Activated CD4-positive, alpha-beta T cell treated with anti-CD3 and anti-CD28 coated beads, Interleukin-2, Interleukin-6, amounts not matched to agents 100 ng/mL and 50 ng/mL, durations not matched to agents 16 hours and 8 hours (primary cell): ENCODE results near the gene NOVA2.

Source experiments
- DNase-seq: peaks from one replicate; pipeline ENCODE4 v3.0.0-alpha.2; 2020

NOVA2 gene

GRCh38 chr19:45889210-45889885 is 84.3 kb downstream of the NOVA2 start:
- DNase-seq = no peak

GRCh38 chr19:45887200-45887710 is 86.4 kb downstream of the NOVA2 start:
- no peak for DNase-seq

- peak; percentile 95 for DNase-seq
Observed at GRCh38 chr19:45886427-45887199, 87.1 kb downstream of the NOVA2 start.

GRCh38 chr19:45885556-45886426 is 87.9 kb downstream of the NOVA2 start, which contains the start of gene IRF2BP1:
TSS of gene IRF2BP1 (minus strand) at chr19:45886141. CDS start at chr19:45885774, 367 bp downstream.
- peak; percentile 93 for DNase-seq

GRCh38 chr19:45884682-45885555 is 88.7 kb downstream of the NOVA2 start:
- no peak for DNase-seq

- DNase-seq = no peak
Observed at GRCh38 chr19:45883881-45884681, 89.6 kb downstream of the NOVA2 start.
